Eye (tissue), 1 donor: ENCODE data around the gene PHF21B.
"Not testable (repeated sequence)": the region's sequence is repeated elsewhere in the genome, so short reads cannot be mapped to it uniquely, and the experiment has no call there.

Source experiments
- DNase-seq: peaks from one replicate; pipeline ENCODE4 v3.0.0-alpha.2; 2015

The PHF21B gene

GRCh38 chr22:44988671-44989070 lies 21.1 kb downstream of the PHF21B start:
- DNase-seq: no peak

- DNase-seq: no peak
Observed at GRCh38 chr22:44986926-44987325, 22.9 kb downstream of the PHF21B start.

DNA sequence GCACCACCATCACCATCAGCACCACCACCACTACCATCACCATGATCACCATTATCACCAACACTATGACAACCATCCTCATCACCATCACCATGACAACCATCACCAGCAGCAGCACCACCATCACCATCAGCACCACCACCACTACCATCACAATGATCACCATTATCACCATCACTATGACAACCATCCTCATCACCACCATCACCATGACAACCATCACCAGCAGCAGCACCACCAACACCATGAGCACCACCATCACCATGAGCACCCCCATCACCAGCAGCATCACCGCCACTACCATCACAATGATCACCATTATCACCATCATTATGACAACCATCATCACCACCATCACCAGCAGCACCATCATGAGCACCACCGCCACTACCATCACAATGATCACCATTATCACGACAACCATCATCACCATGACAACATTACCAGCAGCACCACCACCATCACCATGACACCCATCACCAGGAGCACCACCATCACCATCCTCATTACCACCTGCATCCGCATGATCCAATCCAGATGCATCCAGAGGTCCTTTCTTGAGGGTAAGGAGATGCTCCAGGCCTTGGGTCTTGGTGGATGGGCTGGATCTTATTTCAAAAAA lies 23.8 kb downstream of the PHF21B start:
- no peak for DNase-seq

DNA sequence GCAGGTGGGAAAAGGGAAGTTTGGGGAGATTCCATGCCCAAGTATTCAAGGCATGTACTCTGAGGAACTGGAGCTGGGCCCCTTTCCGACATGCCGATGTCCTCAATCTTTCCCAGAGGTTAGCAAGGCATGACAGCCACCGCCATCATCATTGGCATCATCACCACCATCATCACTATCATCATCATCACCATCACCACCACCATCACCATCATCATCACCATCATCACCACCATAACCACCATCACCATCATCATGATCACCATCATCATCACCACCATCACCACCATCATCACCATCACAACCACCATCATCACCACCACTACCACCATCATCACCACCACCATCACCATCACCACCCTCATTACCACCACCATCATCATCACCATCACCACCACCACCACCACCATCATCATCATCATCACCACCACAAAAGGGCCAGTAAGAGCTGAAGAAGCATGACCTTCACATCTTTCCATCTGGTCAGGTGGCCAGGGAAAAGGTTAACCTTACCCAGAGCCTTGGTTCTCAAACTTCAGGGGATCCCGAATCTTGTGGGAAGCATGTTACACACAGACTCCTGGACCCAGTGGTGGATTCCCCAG lies 25.8 kb downstream of the PHF21B start:
- DNase-seq: no peak

DNA sequence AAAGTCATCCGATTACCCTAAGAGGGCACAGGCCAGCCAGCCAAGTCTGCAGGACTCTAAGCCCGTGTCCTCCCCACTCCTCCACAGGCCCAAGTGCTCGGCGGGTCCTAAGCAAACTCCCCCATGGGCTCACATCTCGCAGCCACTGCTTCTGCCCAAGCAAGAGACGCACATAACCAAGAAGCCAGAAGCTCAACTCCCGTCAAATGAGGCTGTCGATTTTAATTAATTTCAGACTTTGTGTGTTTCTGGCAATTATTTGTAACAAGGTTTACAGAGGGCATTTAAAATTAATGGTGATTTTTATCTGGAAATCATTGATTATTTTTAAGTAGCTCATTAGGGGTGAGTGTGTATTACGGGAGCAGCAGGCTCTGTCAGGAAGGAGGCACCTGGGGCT lies 27.4 kb downstream of the PHF21B start:
- peak; percentile 56 for DNase-seq

DNA sequence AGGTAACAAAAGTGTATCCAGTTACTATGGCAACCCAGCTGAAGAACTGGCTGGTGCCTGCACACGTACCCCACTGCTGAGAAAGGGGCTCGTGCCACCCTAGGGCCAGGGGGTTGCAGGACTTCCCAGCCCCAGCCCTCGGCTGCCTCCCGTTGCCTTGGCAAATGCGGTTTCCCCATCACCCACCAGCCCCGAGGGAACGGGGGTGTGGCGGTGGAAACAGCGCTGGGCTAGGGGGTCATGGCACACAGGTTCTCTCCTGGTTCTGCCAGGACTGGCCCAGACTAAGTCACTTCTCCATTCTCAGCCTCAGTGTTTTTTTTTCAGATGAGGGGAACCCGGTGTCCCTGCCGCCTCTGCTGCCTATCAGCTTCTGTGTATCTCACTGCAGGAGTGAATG lies 27.9 kb downstream of the PHF21B start:
- no peak for DNase-seq

- DNase-seq: no peak
Observed at GRCh38 chr22:44979154-44979553, 30.7 kb downstream of the PHF21B start.

DNA sequence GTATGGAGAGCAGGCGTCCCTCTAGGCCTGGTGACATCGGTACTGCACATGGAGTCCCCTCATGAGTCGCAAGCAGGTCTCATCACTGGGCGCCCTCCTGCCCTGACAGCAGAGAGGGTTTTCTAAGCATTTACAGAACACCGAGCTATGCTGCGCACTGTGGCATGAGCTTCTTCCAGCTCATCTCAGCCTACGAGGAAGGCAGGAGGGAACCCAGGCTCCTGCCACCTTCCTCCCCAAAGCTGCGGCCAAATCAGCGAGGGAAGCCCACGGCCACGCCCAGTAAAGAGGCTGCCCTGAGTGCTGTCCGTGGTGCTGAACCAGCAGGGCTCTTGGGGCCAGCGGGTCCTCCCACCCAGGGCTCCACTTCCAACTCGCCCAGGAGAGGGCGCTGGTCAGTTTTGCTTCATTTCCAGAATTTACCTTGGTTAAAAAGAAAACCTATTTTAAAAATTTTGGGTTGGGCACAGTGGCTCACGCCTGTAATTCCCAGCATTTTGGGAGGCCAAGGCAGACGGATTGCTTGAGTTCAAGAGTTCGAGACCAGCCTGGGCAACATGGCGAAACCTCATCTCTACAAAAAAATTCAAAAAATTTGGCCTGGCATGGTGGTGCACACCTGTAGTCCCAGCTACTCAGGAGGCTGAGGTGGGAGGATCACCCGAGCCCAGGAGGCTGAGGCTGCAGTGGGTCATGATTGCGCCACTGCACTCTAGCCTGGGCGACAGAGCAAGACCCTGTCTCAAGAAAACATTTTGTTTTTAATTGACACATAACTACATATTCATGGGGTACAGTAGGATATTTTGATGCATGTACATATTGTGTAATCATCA lies 34.2 kb downstream of the PHF21B start:
- DNase-seq: peak; percentile 95

DNA sequence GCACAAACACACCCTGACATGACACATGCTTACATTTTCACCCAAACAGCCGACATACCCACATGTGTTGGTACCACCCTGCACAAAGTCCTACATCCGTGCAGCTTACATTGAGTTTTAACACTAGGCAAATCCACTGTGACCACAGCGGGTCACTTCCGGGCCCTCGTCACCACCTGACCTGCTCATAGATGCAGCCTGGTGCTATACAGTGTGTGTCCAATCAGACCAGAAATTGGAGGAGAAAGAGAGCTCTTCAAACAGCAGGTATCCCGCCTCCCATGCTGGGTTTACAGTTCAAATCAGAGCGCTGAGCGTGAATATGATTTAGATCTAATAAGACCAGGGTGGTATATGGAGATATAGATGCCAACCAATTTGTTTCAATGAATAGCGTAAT lies 35.4 kb downstream of the PHF21B start:
- DNase-seq: no peak

DNA sequence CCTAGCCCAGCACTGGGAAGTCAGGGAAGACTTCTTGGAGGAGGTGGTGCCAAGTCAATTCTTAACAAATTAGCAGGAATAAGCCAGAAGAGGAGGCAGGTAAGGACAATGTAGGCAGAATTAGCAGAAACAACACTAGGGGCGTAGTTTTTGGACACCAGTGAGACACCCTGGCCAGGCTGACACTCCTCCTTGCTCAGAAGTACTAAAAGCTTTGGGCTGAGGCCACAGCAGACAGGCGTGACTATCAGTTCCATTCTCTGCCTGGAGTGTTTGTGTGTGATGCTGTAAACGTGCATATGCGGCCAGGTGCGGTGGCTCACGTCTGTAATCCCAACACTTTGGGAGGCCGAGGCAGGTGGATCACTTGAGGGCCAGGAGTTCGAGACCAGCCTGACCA lies 36.0 kb downstream of the PHF21B start:
- DNase-seq: no peak

- no peak for DNase-seq
Observed at GRCh38 chr22:44972363-44973083, 37.3 kb downstream of the PHF21B start.

- DNase-seq: no peak
Observed at GRCh38 chr22:44971651-44972362, 38.0 kb downstream of the PHF21B start.

- DNase-seq: no peak
Observed at GRCh38 chr22:44970291-44970690, 39.5 kb downstream of the PHF21B start.

DNA sequence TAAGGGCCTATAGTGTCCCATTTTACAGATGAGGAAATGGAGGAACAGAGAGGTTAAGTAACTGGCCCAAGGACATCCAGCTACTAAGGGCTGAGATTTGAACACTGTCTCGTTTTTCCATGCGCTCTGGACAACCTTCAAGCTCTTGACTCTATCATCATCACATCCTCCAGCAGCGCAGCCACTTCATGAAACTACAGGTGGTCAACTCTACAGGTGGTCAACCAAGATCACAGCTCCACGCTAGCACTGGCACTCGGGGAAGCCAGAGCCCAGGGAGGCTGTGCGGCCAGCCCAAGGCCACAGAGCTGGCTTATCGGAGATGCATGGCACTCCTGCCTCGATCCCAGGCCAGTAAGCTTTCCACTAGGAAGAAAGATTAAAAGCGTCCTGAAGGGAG lies 40.0 kb downstream of the PHF21B start:
- no peak for DNase-seq

DNA sequence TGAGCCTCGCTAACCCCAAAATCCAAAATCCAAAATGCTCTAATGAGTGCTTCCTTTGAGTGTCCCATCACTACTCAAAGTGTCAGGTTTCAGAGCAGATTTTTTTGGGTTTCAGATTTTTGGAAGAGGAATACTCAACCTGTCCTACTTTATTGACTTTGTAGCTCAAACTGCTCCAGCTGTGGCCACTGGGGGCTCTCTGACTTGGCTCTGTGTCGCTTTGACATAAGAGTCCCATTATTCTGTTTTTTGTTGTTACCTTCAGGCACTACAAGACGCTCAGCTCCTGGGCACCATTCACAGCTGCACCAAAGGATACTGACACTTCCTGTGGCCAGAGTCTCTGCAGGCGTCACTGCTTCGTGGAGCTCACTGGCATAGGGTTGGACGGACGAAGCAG lies 41.1 kb downstream of the PHF21B start:
- no peak for DNase-seq

- DNase-seq: no peak
Observed at GRCh38 chr22:44965171-44965570, 44.6 kb downstream of the PHF21B start.

- no peak for DNase-seq
Observed at GRCh38 chr22:44964722-44965078, 45.1 kb downstream of the PHF21B start.

DNA sequence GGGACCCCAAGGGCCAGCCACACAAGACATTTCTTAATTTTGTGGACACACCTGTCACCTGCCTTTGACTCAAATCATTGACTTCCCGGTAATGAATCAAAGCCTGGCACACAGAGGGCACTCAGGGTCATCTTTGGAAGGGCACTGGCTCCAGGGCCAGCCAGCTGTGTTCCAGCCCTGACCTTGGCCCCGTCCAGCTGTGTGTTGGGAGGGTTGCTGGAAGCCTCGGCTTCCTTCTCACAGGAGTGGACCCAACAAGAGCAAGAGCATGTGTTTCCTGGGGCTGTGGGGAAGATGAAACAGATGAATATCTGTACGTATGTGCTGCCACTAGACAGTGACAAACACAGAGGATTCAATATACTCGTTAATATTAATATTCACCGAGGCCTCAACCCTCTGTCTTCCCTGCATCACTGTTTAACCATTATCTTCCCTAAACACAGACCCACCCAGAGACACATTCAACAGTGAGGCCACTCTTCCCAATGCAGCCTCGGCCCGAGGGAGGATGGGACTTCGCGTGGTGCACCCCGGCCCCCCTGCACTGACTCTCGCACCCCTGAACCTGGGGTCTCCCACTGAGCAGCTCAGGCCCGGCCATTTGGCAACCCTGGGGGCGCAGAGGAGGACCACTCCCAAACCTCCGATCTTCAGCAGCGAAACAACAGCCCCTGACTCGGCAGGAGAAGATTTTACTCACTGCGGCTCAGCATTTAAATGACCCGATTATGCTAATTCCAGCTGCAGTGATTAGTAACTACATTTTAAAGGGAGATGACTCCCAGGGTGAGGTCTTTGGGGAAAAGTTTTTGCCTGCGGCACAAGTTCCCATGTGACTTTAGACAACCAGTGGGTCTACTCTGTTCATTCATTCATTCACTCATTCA lies 45.7 kb downstream of the PHF21B start:
- DNase-seq: no peak

DNA sequence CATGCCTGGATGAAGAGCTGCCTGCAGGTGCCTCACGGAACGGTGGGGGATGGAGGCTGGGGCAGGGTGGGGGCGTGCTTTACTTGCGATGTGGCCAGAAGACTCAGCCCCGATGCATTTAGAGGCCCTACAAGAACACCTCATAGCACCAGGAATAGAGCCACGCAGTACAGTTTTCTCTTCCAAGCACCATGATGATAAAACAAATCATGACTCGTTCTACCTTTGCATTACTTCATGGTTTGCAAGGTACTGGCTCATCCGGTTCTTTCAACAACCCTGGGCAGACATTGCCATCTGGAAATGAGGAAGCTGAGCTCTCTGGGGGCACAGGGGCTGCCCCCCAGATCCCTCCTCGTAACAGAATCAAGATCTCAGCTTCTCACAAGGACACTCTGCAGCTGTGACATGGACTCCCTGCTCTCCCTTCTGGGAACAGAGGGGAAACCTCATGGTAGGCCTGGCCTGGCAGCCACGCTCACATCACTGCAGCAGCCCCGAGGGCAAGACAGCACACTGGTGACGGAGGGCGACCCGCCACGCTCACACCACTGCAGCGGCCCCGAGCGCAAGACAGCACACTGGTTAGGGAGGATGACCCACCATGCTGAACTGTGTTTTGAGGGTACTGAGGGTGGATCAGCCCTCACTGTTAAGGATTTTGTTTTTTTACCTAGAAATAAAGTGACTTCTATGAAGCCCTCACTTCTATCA lies 46.9 kb downstream of the PHF21B start:
- DNase-seq: no peak

GRCh38 chr22:44961682-44962081 lies 48.1 kb downstream of the PHF21B start:
- DNase-seq: not testable (repeated sequence)
